Activated CD4-positive, alpha-beta T cell treated with anti-CD3 and anti-CD28 coated beads for 48 hours (primary cell): ENCODE measurements around the gene ACIN1.

ENCODE experiments used
- DNase-seq: peaks from one replicate; pipeline ENCODE4 v3.0.0-alpha.2; 2020

The ACIN1 gene

DNA sequence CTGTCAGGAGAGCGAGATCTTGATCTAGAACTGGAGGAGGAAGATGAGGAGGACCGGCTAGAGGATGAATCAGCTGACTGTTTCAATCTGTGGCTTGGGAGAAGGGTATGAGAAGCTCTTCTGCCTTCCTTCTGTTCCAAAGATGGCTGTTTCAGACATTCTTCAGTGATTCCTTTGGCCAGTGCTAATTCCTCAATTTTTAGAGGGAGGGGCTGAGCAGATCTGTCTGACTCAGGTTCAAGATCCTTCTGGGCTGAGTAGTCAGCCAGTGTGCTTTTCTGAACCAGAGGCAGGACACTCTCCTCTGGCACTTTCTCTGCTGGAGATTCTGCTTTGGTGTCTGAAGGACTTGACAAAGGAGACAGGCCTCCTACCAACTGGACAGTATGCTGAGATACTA is 15.2 kb downstream of the ACIN1 start:
- no peak for DNase-seq

DNA sequence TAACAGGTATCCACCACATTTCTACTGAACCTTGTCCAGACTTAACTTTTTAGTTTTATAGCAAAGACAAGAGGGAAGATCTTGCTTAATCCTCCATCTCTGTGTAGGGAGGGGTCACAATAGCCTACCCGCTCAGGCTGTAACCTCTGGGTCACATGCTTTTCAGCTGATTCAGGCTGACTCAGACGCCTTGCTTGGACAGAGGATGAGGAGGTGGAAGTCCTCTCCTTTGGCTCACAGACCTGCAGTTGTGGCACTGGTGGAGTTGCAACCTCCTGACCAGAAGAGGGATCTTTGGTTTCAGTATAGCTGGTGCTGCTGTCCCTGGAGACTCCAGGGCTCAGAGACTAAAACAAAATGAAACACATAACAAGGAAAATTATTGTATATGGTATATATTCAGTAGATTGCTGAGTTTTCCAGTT is 16.2 kb downstream of the ACIN1 start:
- DNase-seq: no peak

DNA sequence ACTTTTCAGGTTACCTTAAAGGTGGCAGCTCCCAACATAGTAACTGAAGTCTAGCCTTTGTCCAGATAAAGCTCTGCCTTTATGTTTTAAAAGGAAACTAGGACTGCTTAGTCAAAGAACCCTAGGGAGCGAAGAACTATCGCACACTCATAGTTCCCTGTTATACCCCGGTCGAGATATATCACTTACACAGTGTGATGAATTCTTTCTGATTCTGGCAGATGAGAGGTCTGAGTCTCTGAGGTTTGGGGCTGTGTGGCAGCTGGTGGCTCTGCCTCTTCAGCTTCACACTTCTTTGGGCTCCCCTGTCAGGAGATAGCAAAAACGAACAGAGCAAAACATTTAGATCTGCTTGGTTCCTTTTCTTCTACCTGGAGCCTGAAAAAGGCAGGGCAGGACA is 17.0 kb downstream of the ACIN1 start:
- DNase-seq: no peak

DNA sequence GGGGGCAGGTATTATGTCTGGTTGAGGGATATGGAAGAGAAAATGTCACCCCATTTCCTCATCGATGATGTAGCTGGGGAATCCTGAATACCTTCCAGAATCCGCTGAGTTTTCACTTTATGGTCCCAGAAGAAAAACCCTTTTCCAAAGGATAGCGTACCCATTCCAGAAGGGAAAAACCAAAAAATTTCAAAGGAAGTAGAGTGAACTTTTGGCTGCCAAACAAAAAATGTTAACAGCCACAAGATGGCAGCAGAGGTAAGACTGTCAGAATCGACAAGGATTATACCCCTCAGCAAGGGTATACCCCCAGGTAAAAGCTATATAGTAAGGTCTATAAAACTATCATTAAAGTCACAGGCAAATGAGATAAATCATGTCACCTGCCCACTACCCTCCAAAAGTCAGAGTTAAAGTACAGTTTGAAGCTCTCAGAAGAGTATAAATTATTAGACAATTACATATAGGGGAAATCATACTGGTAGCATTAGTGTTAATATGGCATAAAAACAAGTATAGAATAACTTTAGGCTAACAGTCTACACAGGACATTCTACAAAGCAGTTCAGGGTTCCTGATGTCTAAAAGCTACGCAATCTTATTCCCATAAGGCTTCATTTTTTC is 18.0 kb downstream of the ACIN1 start:
- peak; percentile 33 for DNase-seq

DNA sequence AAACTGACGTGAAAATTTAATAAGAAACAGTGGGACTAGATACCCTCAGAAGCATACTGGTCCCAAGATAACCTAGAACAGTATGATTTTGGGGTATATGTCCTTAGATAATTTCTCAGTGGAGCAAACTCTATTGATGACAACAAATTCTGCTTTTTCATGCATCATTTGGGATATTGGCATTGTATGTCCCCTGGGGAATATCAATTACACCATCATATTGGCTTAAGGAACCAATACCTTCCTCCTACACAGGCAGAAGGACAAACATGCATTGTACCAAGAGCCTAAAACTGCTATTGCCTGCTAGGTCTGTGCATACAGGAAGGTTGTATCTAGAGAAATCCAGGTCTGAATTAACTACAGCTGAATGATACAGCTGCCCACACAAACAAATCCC is 20.0 kb downstream of the ACIN1 start:
- no peak for DNase-seq

DNA sequence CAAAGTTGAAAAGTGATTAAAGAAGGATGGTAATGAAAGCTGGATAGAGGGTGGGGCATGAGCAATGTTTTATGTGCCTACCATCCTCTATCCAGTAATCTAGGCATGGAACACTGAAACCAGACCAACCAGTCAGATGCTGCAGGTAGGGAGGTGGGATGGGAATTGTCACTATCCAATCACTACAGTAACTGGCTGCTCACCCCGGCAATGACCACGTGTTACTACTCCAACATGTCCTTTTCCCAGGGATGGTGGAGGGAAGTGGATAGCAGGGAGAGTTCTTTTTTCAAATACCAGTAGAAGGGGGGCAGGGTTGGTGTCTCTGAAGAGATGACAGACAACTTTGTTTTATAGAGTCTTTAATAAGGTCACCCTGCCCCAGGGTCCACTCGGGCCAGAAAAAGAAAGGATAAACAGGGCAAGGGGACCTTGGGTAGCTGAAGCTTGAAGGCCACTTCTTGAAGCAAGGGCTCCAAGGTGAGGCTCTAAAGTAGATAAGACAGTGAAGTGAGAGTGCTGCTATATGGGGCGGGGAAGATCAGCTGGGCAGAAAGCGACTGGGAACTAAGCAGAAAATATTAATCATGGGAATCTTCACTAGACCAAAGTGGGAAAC is 22.9 kb downstream of the ACIN1 start:
- DNase-seq: no peak

DNA sequence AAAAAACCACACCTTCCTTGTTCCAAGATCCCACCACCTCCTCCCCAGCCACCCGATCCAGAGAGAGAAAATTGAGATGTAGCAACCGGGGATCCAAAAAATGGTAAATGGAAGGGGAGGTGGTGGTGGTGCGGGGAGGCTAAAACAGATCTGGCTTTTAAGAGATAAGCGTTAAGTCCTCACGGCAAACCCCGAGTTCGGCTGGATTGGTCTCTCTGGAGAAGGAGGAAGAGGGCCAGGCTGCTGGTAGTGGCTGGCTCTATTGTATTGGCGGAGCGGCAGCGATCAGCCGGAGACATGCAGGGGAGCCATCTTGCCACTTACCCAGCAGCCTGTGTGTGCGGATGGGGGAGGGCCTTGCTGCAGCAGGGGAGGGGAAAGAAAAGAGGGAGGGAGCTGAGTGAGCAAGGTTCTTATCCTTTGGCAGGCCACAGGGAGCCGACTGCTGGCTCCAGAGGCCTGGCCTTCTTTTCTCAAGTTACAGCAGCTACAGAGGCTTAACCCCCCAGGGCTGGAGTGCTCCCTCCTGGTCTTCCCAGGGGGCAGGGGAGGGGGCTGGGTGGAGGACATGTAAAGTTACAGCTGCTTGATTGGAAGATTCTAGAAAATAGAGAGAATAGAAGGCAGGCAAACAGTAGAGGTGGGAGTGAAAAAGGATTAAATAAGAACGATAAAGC is 23.6 kb downstream of the ACIN1 start:
- DNase-seq: peak; percentile 87

DNA sequence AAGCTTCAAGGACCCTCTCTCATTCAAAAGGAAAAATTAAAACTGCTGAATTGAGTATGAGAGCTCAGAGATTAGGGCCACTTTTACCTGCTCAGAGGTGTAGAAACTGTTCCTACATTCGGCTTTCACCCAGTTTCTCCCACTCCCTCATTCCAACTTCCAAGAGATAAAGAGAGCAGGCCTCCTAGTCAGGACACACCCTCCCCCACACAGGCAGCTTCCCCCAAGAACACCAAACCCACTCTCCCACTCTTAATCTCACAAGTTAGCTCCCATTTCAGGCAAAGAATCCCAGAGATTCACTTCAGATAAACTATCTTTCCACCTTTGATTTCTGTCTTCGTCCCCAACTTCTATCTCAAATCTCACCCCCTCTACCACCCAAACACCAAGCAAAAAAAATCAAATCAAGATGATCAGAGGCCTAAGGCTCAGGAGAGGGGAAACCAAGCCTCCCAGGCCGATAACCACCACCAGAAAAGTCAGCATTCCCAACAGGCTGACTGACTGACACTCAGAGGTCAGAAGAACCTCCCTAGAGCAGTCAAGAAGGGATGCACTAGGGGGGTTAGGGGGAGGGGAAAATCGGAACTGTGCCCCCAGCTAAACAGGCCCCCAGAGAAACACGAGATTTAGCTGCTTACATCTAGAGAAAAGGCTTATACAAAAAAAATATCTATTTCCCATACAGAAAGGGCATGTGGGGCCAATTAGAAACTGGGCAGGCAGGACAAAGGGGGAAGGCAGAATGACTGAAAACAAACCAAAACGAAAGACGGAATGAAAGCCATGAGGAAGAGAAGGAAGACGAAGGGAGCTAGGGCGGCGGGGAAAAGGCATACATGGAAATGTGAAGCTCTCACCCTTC is 24.4 kb downstream of the ACIN1 start:
- DNase-seq: no peak

DNA sequence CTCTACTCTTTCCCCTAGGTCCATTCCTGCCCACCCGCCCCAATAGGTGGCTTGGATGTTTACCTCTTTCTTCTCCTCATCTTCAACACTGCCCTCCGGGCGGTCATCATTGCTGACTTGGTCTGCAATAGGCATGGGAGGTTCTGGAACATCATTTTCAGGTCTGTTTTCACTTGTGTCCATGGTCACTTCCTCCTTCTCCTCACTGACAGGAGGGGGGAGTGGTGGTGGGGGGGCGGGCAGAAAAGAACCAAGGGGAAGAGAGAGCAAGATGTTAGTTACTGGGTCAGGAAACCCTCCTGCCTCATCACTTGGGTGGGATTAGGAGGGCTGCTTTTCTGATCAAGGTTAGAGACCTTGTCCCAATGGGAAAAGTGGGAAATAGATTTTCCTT is 25.5 kb downstream of the ACIN1 start:
- no peak for DNase-seq

DNA sequence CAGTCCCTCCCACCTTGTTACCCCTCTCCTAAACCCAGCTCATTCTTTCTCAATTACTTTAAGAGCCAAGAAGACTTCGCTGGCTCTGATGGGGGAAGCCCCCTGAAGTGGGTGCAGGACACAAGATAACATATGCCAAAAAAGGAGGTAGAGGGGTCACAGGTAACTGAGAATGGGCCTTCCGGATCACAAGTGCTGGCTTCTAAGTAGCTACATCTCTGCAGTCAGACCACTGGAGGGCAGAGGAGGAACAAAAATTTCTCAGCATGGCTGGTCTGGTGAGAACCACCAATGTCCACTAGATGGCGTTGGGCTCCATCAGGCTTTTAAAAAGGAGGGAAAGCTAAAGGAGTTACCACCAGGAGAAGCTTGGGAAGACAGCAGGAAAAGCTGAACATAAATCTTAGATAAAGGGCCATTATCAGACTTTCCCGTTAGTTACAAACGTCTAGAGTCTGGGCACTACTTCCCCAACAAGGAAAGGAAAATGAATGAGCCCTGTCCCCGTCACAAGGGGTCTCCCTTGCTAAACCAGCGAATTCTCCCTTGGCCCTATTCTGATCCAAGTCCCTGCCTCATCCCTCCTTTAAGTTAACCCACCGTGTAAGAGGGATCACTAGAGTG is 26.0 kb downstream of the ACIN1 start:
- DNase-seq: peak; percentile 81

DNA sequence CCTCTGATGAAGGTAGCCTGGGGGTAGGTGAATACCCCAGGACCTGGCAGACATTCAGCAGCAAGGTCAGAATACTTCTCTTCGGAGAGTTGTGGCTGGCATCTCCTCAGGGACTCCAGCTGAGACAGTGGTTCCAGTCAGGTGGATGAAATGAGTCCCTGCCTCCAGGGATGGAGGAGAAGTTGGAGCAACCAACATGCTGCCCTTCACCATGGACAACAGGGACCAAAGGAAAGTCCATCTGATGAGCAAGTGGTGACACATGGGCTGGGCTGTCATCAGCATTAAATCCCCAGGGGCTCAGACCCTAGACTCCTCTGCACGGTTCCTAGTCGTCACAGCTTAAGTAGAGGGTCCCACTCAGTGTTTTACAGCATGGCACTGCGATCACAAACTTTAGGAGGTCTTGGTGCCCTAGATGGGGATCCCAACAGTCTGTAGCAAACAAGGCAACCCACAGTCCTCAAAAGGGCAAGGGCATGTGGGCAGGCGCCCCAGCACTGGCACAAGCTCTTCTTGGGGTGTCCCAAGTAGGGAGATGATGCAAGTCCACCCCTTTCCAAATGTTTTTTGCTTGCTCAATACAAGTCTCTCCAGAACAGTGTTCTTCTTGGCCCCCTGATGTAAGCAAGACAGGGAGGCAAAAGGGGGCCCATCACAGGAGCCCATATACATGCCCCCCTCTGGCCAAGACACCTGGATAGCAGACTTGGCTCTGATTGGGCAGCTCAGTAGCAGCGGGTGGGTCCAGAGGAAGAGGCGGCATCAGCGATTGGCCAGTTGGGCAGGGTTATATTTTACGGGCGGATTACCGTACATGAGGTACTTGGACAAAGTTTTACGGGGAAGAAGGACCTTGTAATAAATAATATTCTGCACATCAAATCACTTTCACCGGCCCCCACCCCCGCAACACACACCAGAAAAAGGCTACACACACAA is 26.8 kb downstream of the ACIN1 start:
- no peak for DNase-seq

DNA sequence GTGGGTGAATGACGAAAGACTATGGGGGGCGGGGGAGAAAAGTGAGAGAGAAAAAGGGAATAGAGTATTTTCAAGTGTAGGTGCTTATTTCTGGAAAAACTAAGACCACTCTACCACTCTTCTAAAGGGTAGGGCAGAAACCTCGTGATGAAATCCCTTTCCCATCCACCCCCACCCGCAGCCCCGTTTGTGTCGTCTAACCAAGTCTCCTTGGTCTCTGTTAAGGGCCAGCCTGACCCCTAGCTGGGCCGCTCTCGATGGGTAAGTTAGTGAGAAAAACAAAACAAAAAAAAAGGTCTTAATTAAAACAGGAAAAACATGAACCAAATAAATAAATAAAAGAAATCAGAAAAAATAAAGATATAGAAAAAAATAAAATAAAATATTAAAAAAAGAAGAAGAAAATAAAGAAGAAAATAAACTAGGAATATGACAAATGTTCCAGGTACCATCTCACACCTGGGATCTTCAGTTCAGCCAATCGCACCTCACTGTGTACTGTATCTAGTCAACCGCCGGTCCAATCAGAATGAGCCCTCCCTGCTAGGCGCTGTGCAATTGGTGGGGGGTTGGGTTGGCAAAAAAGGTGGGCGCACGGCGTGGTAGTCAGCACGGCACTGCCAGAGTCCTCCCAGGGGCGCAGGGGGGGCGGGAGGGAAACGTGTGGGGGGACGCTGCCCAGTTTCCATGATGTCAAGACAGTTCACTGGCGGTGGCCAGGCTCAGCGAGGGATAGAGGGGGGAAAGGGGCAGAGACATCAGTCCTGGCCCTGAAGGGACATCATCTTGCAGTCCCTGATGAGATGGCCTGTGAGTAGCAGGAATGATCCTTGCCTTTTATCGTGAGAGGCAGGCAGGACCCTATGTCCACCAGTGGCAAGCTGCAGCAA is 27.8 kb downstream of the ACIN1 start:
- no peak for DNase-seq

DNA sequence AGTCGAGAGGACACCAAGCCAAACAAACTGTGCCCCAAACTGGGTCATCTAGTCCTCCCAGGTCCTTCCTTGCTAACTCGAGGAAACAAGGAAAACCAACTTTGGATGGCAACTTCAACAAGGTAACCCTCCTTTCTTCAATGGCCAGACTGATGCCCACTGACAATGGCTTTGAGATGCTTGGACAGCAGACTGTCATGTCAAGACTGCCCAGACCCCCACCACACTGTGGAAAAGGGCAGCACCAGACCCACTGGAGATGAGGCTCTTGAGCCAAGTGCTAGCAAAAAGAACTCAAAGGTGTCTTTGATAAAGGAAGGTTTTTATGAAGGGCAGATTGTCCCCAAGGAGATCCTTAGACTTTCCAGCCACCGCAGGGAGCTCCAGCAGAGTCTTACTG is 28.6 kb downstream of the ACIN1 start:
- DNase-seq: no peak

DNA sequence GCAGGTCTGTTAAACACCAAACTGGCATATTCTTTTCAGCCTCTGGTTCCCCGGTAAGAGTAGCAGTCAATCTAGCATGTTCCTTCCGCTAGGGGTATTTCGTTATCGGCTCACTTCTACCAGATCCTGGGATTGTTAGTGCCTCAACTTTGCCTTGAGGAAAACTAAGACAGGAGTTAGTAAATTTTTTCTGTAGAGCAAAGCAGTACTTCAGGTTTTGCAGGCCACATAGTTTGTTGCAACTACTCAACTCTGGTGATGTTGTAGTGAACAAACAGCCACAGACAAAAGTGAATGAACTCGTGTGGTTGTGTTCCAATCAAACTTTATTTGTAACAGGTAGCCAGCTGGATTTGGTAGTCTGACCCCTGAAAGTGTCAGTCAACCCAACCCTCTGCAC is 31.3 kb downstream of the ACIN1 start:
- no peak for DNase-seq

DNA sequence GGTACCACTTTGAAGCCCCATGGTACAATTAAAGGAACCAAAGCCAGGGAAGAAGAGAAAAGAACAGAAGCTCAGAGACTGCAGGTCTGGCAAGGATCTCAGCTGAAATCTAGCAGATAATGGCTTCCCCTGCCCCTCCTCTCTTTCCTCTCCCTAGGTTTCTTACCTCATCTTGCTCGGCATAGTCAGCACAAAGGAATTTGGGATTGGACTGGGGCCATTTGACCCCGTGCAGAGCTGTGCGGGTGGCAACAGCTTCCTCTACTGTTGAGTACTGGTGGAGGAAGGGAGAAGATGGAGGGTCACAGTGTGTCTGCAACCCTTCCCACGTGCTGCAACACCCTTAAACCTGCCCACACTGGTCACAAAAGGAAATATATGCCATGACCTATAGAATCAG is 32.9 kb downstream of the ACIN1 start:
- DNase-seq: no peak

DNA sequence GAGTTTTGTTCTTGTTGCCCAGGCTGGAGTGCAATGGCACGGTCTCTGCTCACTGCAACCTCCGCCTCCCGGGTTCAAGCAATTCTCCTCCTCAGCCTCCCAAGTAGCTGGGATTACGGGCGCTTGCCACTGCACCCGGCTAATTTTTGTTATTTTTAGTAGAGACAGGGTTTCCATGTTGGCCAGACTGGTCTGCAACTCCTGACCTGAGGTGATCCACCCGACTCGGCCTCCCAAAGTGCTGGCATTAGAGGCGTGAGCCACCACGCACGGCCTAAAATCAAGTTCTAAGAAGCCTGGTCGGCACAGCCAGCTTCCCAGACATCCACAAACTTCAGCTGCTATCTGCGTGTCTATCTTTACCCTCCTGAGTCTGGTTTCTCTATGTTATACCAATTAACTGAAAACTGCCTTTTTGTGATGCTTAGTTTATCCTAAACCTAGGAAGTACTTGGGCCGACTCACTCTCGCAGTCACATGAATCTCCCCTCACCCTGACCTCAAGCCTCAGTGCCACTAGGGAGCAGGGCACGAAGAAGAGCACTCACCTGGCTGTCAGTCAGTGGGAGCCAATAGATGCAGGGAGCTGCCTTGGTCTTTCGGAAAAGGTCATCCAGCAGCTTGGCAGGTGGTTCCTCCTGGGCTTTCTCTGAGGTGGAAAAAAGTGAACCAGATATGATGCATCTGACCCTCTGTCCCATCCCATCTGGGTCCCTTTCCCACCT is 34.2 kb downstream of the ACIN1 start:
- no peak for DNase-seq

DNA sequence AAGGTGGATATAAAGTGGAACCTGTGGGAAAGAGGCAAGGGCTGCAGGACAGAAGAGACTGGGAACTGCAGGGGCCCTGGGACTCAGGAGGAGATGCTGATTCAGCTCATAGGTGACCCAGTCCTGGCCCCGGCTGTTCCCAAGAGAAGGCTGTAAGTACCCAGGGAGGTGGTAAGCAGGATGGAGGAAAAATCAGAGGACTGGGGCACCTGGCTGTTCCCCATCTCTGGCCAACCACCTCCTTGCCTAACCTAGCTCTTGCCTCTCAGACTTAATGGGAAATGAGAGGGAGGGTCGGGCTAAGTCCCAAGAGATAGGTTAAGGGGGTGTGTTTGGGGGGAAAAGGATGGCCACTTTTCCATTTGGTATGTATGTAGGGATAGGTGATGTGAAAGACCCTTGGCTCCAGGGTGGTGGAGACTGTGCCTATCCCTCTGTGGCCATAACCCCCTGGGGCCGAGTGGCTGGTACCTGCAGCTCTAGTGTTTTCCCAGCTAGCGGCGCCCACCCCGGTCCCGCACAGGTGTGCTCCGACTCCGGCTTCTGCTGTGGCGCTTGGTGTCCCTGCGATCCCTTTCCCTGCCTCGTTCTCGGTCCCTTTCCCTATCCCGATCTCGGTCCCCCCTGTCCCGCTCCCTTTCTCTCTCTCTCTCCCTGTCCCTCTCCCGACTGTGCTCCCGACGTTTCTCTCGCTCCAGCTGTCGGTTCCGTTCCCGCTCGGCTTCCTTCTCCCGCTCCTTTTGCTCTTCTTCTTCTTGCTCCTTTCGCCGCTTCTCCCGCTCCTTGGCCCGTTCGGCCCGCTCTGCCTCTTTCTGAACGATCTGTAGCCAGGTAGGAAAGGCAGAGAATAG is 36.1 kb downstream of the ACIN1 start:
- DNase-seq: no peak

DNA sequence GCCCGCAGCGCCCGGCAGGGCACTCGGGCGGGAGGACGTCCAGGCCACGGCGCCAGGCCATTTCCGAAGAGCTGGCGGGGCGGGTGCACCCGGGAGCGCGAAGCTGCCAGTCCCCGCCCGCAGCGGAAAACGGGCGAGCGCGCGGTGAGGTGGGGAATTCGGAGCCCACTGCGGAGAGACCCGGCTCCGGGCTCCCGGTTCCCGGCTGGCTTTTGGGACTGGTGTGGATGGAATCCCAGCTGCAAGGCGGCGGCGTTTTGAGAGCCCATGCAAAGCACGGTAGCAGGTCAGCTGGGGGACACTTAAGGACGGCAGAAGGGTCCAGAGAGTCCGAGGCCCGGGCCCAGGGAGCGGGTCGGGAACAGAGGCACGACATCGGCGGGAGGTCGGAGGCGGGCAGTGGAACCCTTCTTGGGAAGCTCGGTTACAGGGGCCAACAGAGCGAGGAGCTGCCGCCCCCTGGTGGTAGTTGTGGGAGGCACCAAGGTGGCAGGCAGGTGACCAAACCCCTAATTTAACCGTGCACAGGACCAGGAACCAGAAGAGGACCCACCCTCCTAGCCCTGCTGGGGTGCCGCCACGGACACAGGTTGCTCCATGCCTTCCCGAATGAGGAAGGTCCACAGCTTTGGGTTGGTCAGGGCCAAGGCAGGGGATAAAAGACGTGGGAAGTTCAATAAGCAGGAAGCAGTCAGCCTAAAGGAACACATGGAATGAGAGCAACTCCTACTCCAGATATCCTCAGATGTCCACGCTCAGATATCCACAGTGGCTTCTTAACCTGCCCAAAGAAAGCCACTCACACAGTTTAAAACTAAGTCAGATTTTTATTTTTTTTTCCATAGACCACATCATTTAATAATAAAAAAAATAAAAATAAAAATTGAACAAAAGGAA is 36.9 kb downstream of the ACIN1 start:
- DNase-seq: peak; percentile 92
